Stimulated activated CD8-positive, alpha-beta memory T cell treated with anti-CD3 and anti-CD28 coated beads, Interleukin-12 subunit alpha, Interleukin-12 subunit beta, amount 100 ng/mL, for 4 hours (primary cell): Measurements from ENCODE around the gene SLAMF9.
"Not testable (repeated sequence)": the region's sequence is repeated elsewhere in the genome, so short reads cannot be mapped to it uniquely, and the experiment has no call there.

Source experiments
- DNase-seq: peaks from one replicate; pipeline ENCODE4 v3.0.0-alpha.2; 2020; ENCODE audit warnings: low read depth

The SLAMF9 gene

GRCh38 chr1:159920202-159920601 lies 33.8 kb downstream of the SLAMF9 start:
- DNase-seq = no peak

GRCh38 chr1:159919236-159919865 lies 34.7 kb downstream of the SLAMF9 start:
- DNase-seq = no peak

GRCh38 chr1:159918352-159919200 lies 35.5 kb downstream of the SLAMF9 start:
- DNase-seq = no peak

- DNase-seq = no peak
These were observed 36.3 kb downstream of the SLAMF9 start for GRCh38 chr1:159917533-159918351.

GRCh38 chr1:159916242-159917051 lies 37.6 kb downstream of the SLAMF9 start:
- no peak for DNase-seq

GRCh38 chr1:159915571-159916241 lies 38.3 kb downstream of the SLAMF9 start:
- DNase-seq = no peak

- no peak for DNase-seq
These were observed 39.6 kb downstream of the SLAMF9 start for GRCh38 chr1:159914252-159915018.

- DNase-seq = no peak
These were observed 40.4 kb downstream of the SLAMF9 start for GRCh38 chr1:159913451-159914192.

- DNase-seq = no peak
These were observed 42.5 kb downstream of the SLAMF9 start for GRCh38 chr1:159911326-159912070.

GRCh38 chr1:159908031-159908940 lies 45.8 kb downstream of the SLAMF9 start:
- DNase-seq = no peak

GRCh38 chr1:159906960-159907359 lies 47.1 kb downstream of the SLAMF9 start:
- no peak for DNase-seq

GRCh38 chr1:159904036-159904435 lies 50.0 kb downstream of the SLAMF9 start:
- not testable (repeated sequence) for DNase-seq

GRCh38 chr1:159902541-159902940 lies 51.5 kb downstream of the SLAMF9 start:
- DNase-seq = no peak
